Amygdala (tissue), 56 donors: ENCODE data around the gene HBA1.
A peak's percentile ranks its signal among the peaks of the same experiment; 100 is the strongest.
"Not testable (repeated sequence)": the region's sequence is repeated elsewhere in the genome, so short reads cannot be mapped to it uniquely, and the experiment has no call there.

Experiments
- DNase-seq, 56 donors: peaks; one replicate each; lab custom pipeline; 2025; lab: John Stamatoyannopoulos, UW

The HBA1 gene

GRCh38 chr16:176477-177382 is at the start of gene HBA1:
Gene HBA1, plus strand, starts transcription at chr16:176680. Its CDS starts 37 bp downstream, at chr16:176717.
- not testable (repeated sequence) for DNase-seq

- no peak for DNase-seq
Measured at GRCh38 chr16:129075-129474, 47.4 kb upstream of the HBA1 start.

- DNase-seq, result no peak
Measured at GRCh38 chr16:130533-131173, 45.8 kb upstream of the HBA1 start.

- no peak for DNase-seq
Measured at GRCh38 chr16:132120-132519, 44.4 kb upstream of the HBA1 start.

GRCh38 chr16:133716-134115 is 42.8 kb upstream of the HBA1 start:
- no peak for DNase-seq

- DNase-seq, result peak in 6 of 56 donors; percentile 7 to 49 (median 16)
Measured at GRCh38 chr16:138049-138417, 38.4 kb upstream of the HBA1 start.

- no peak for DNase-seq
Measured at GRCh38 chr16:140175-140857, 36.2 kb upstream of the HBA1 start.

- DNase-seq, result peak in 17 of 56 donors; percentile 8 to 39 (median 15)
Measured at GRCh38 chr16:142405-142967, 34.0 kb upstream of the HBA1 start.

GRCh38 chr16:143047-143446 is 33.4 kb upstream of the HBA1 start:
- no peak for DNase-seq

GRCh38 chr16:143456-143855 is 33.0 kb upstream of the HBA1 start:
- no peak for DNase-seq

GRCh38 chr16:144797-145252 is 31.7 kb upstream of the HBA1 start:
- DNase-seq, result no peak

- no peak for DNase-seq
Measured at GRCh38 chr16:146646-147045, 29.8 kb upstream of the HBA1 start.

- DNase-seq, result no peak
Measured at GRCh38 chr16:149024-149660, 27.3 kb upstream of the HBA1 start.

- no peak for DNase-seq
Measured at GRCh38 chr16:152141-153128, 24.0 kb upstream of the HBA1 start, which contains the start of gene HBZ. Gene HBZ, plus strand, starts transcription at chr16:152644. Its CDS starts 266 bp downstream, at chr16:152910.

- not testable (repeated sequence) for DNase-seq
Measured at GRCh38 chr16:153129-153521, 23.4 kb upstream of the HBA1 start.

- DNase-seq, result not testable (repeated sequence)
Measured at GRCh38 chr16:153550-154216, 22.8 kb upstream of the HBA1 start.

GRCh38 chr16:154217-155030 is 22.1 kb upstream of the HBA1 start:
- peak in 9 of 56 donors; percentile 5 to 27 (median 12) for DNase-seq

- DNase-seq, result no peak
Measured at GRCh38 chr16:155031-155398, 21.5 kb upstream of the HBA1 start.
